Stimulated activated naive CD8-positive, alpha-beta T cell treated with anti-CD3 and anti-CD28 coated beads, Interleukin-15, Interleukin-2, amounts not matched to agents 100 ng/mL and 50 ng/mL, for 24 hours (primary cell): ENCODE results near the gene IL20RB.
A peak's percentile ranks its signal among the peaks of the same experiment; 100 is the strongest.

Experiments
- H3K27ac Mint-ChIP-seq: one replicate; pipeline ENCODE4 v1.8.0; 2021; ENCODE audit warnings: mild to moderate bottlenecking, mixed read lengths
- H3K27me3 Mint-ChIP-seq: one replicate; pipeline ENCODE4 v1.8.0; 2021; ENCODE audit warnings: mixed read lengths
- H3K36me3 Mint-ChIP-seq: one replicate; pipeline ENCODE4 v1.8.0; 2021; ENCODE audit warnings: low read depth, mixed read lengths
- H3K4me1 Mint-ChIP-seq: one replicate; pipeline ENCODE4 v1.8.0; 2021; ENCODE audit warnings: low read depth, mixed read lengths
- H3K4me3 Mint-ChIP-seq: one replicate; pipeline ENCODE4 v1.8.0; 2021; ENCODE audit warnings: mild to moderate bottlenecking, mixed read lengths
- H3K9me3 Mint-ChIP-seq: one replicate; pipeline ENCODE4 v1.8.0; 2021; ENCODE audit warnings: mixed read lengths

Gene IL20RB

DNA sequence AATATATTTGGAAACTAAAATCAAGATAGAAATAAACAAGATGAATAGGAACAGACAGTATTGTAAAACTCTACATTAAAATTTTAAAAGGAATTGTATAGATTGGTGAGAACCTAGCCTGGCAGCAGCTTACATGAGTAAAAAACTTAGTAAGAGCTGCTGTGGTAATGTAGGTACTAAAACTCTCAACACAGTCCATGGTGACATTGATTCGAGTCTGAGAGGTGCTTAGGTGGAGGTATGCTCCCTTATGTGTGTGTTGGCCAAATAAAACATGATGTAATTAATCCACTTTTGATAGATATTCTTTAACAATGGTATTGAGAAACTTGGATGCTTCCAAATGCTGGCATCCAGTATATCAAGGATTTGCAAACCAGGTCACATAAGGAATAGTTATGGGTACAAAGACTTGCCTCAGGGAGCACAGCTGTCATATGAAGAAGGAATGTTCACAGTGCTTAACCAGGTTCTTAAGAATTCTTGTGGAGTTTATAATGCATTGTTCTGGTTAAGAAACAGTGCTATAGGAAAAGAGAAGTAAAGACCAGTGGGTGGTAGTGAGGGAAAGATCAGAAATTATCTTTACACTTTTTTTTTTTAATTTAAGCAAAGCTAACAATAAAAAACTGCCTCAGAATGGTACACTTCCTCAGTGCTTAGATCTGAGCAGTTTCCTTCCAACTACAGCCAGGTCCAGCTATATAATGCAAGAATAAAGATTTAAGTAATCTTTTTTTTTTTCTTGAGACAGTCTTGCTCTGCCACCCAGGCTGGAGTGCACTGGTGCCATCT is 24.6 kb upstream of the IL20RB start:
- Mint-ChIP-seq H3K27me3 (no peaks in the 10 kb centered on the region), H3K9me3 (peaks cover 13% of the 10 kb centered on the region), H3K27ac (peak overlapping the region; percentile 66), H3K36me3 (peaks cover 66% of the 10 kb centered on the region), H3K4me1 (peaks cover 68% of the 10 kb centered on the region), H3K4me3 (no peak overlapping the region)

DNA sequence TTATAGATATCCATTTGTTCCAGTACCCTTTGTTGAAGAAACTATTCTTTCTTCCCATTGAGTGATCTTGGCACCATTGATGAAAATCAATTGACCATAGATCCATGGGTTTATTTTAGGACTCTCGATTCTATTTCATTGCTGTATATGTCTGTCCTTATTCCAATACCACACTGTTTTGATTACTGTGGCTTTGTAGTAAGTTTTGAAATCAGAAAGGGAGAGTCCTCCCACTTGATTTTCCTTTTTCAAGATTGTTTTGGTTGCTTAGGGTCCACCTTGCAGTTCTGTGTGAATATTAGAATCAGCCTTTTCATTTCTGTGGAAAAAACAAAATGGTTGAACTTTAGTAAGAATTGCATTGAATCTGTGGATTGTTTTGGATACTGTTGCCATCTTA is 20.6 kb upstream of the IL20RB start:
- Mint-ChIP-seq H3K4me1 (peaks cover 77% of the 10 kb centered on the region), H3K4me3 (no peak overlapping the region), H3K9me3 (peaks cover 13% of the 10 kb centered on the region), H3K27me3 (no peaks in the 10 kb centered on the region), H3K36me3 (peaks cover 42% of the 10 kb centered on the region), H3K27ac (peak overlapping the region; percentile 38)

DNA sequence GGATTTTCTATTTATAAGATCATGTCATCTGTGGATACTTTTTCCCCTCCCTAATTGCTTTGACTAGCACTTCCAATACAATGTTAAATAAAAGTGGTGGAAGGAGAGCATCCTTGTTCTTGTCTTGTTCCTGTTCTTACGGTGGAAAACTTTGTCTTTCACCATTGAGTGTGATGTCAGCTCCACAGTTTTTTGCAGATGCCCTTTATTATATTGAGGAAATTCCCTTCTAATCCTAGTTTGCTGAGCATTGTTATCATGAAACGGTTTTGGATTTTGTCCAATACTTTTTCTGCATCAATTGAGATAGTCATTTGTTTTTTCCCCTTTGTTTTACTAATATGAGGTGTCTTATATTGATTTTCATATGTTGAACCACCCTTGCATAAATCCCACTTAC is 19.9 kb upstream of the IL20RB start:
- Mint-ChIP-seq H3K4me1 (peaks cover 77% of the 10 kb centered on the region), H3K27ac (peak overlapping the region; percentile 38), H3K27me3 (no peaks in the 10 kb centered on the region), H3K9me3 (peaks cover 13% of the 10 kb centered on the region), H3K4me3 (no peak overlapping the region), H3K36me3 (peaks cover 45% of the 10 kb centered on the region)

DNA sequence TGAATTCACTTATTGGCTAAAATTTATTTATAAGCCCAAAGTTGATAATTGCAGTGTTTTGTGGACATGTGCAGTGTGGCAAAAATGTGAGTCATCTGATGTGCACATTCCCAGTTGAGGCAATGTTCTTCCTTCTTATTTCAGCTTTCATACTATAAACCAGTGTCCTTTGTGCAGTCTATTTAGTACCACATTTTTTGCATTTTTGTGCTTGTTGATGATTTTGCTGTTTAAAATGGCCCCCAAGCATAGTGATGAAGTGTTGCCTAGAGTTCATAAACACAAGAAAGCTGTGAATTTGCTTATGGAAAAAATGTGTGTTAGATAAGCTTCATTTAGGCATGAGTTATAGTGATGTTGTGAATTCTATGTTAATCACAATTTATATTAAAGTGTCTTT is 19.4 kb upstream of the IL20RB start:
- Mint-ChIP-seq H3K36me3 (peaks cover 43% of the 10 kb centered on the region), H3K27me3 (no peaks in the 10 kb centered on the region), H3K4me3 (no peak overlapping the region), H3K27ac (no peak overlapping the region), H3K4me1 (peaks cover 77% of the 10 kb centered on the region), H3K9me3 (peaks cover 13% of the 10 kb centered on the region)

DNA sequence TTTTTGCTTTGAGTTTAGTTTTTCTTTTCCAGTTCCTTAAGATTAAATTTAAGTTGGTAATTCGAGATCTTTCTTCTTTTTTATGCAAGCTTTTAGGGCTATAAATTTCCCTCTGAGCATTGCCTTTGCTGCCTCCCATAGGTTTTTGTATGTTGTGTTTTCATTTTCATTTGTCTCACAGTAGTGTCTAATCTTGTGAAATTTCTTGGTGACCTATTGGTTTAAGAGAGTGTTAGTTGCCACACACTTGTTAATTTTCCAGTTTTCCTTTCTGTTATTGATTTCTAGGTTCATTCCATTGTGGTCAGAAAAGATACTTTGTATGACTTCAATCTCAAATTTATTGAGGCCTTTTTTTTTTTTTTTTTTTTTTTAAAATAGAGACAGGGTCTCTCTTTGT is 18.3 kb upstream of the IL20RB start:
- Mint-ChIP-seq H3K9me3 (peaks cover 13% of the 10 kb centered on the region), H3K4me1 (peaks cover 76% of the 10 kb centered on the region), H3K36me3 (peaks cover 38% of the 10 kb centered on the region), H3K27me3 (no peaks in the 10 kb centered on the region), H3K4me3 (no peak overlapping the region), H3K27ac (peak overlapping the region; percentile 73)

DNA sequence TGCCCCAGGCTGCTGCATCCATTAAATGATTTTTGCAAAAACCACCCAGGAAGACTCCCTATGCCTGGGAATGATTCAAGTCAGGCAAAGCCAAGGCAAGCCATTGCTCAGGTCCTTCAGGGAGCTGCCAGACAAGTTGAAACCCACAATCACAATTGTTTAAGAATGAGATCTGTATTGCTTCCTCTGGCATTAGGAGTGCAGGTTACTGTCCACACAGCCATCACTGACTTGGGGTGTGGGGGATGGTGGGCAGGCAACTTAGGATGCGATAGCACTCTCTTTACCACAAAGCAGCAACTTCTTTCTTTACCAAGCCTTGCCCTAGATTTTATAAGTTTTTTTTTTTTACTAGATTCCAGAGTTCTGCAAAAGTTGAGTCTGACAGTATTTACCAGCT is 15.0 kb upstream of the IL20RB start:
- no peaks in the 10 kb centered on the region for H3K27me3 Mint-ChIP-seq
- H3K36me3 Mint-ChIP-seq = peaks cover 27% of the 10 kb centered on the region
- H3K27ac Mint-ChIP-seq = no peak overlapping the region
- peaks cover under 1% of the 10 kb centered on the region for H3K9me3 Mint-ChIP-seq
- peaks cover 58% of the 10 kb centered on the region for H3K4me1 Mint-ChIP-seq
- no peak overlapping the region for H3K4me3 Mint-ChIP-seq

DNA sequence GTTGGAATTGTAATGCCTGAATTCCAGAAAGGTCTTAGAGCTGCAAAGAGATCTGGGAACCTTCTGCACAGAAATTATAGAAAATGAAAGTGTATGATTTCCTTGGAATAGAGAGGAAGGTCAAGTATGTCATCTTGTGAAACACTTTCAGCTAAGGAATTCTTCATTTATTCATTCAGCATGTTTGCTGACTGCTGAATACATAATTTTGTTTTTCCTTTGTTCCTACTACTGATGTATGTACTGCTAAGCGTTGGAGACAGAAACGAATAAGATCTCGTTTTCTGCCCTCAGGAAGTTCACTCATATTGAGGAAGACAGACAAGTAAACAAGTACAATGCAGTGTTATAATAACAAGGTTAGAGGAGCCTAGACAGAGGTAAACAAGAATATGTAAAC is 14.3 kb upstream of the IL20RB start:
- H3K4me1 Mint-ChIP-seq = peaks cover 54% of the 10 kb centered on the region
- H3K9me3 Mint-ChIP-seq = no peaks in the 10 kb centered on the region
- no peak overlapping the region for H3K4me3 Mint-ChIP-seq
- H3K36me3 Mint-ChIP-seq = peaks cover 31% of the 10 kb centered on the region
- H3K27ac Mint-ChIP-seq = no peak overlapping the region
- H3K27me3 Mint-ChIP-seq = no peaks in the 10 kb centered on the region

DNA sequence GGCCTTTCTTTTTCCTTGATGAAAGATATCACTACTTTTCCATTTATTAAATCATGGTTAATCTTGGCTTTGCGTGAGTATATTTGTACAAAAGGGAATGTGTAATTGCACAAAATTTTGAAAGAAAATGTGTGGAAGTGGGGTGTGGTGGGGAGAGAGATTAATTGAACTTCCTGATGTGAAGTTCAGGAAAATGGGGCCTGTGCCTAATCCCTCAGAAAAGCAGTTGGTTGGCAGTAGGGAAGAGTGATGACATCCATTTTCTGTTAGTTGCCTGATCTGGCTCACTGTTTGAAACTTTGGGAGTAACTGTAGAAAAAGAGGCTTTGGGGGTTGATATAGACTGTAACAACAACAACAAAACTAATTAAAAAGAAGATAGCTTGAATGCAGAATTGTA is 10.8 kb upstream of the IL20RB start:
- Mint-ChIP-seq H3K9me3 (no peaks in the 10 kb centered on the region), H3K27me3 (no peaks in the 10 kb centered on the region), H3K27ac (no peak overlapping the region), H3K36me3 (peaks cover 31% of the 10 kb centered on the region), H3K4me1 (peaks cover 28% of the 10 kb centered on the region), H3K4me3 (no peak overlapping the region)

DNA sequence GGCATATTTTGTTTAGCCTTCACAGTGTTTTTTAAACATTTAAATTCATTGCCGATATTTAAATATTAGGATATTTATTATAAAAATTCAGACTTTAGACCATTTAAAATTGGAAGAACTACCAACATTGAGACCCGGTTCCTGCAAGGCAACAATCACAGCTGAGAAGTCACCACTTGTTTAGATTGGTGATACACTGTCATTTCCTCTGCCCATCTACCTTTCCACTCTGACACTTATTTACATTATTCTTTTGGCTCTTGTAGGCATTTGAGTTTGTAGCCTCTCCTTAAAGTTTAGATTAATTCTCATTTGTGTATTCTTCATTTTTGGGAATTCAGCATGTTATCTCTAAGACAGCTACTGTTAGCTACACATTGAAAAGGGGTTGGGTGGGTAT is 10.3 kb upstream of the IL20RB start:
- H3K9me3 Mint-ChIP-seq = no peaks in the 10 kb centered on the region

DNA sequence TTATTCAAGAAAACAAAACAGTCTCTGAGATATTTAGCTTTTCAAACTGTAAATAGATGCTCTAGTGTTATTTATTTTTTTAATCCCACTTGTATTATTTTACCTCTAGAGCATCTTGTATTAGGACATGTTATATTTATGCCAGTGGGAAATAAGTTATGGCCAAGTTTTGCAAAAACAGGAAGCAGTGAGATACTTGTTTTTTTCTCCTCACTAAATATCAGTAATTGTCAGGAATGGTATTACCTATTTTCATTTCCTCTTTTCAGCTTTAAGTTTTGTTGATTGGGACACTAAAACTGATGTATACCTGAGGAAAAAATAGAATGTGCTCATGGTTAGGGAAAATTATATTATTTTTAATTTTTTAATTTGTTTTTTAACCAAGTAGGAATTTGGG is 8.6 kb upstream of the IL20RB start:
- Mint-ChIP-seq H3K4me1 (peaks cover 9% of the 10 kb centered on the region), H3K9me3 (no peaks in the 10 kb centered on the region), H3K27ac (no peak overlapping the region)

More for the DNA sequence above, 10.3 kb upstream of the IL20RB start:
- H3K4me3 Mint-ChIP-seq = no peak overlapping the region
- H3K36me3 Mint-ChIP-seq = peaks cover 31% of the 10 kb centered on the region
- peaks cover 23% of the 10 kb centered on the region for H3K4me1 Mint-ChIP-seq
- no peaks in the 10 kb centered on the region for H3K27me3 Mint-ChIP-seq
- no peak overlapping the region for H3K27ac Mint-ChIP-seq

DNA sequence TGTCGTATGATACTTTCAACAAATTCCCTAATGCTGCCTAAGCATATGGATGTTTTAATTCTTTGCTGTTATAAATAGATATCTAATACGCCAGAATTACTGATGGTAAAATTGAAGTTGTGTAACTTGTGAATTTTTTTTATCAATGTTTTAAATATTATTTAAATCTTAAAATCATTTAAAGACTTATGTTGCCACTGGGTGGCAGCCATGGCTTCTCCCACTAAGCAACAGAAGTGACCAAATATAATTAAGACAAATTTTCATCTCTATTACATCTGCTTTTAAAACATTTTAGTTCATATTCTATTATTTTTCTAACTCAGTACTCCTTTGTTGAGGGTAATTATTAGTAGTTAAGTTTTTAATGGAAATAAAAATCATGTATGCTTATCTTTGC is 8.1 kb upstream of the IL20RB start:
- Mint-ChIP-seq H3K4me1 (peaks cover 9% of the 10 kb centered on the region), H3K27ac (no peak overlapping the region), H3K4me3 (no peak overlapping the region), H3K27me3 (no peaks in the 10 kb centered on the region), H3K9me3 (no peaks in the 10 kb centered on the region), H3K36me3 (peaks cover 24% of the 10 kb centered on the region)

More for the DNA sequence above, 8.6 kb upstream of the IL20RB start:
- peaks cover 24% of the 10 kb centered on the region for H3K36me3 Mint-ChIP-seq
- no peaks in the 10 kb centered on the region for H3K27me3 Mint-ChIP-seq
- H3K4me3 Mint-ChIP-seq = no peak overlapping the region

DNA sequence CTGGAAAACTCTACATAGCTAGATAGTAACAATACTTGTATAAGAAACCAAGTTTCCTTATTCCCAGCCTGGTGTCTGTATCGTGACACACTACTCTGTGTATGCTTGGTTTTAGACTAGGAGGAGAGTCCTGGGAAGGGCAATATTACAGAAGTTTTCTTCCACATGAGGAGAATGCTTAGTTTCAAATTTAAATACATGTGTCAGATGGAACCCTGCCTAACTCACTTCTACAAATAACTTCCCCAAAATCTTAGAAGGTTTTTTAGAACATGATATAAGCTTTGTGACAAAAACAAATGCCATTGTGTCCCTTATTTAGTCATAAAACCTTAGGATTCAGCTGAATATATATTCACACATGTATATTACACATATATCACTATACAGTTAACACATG is 7.2 kb upstream of the IL20RB start:
- peaks cover 19% of the 10 kb centered on the region for H3K36me3 Mint-ChIP-seq
- H3K4me1 Mint-ChIP-seq = peaks cover 14% of the 10 kb centered on the region
- H3K9me3 Mint-ChIP-seq = no peaks in the 10 kb centered on the region
- no peak overlapping the region for H3K4me3 Mint-ChIP-seq
- no peaks in the 10 kb centered on the region for H3K27me3 Mint-ChIP-seq
- no peak overlapping the region for H3K27ac Mint-ChIP-seq

DNA sequence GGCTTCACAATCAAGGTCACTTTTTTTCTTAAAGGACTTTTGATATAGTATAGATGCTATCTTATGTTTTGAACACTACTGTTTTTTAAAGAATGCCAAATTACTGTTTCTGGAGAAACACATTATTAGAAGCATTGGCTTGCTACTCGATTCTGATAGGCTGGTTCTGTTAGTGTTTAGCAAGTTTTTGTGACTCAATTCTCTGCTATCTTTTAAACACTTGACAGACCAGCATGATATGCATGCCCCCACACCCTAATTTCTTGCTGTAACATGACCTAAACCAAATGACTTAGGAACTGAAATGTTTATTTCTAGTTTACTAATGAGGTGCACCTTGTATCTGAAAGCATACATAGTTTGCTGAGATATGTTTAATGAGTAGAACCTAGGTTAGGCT is 5.5 kb upstream of the IL20RB start:
- Mint-ChIP-seq H3K27ac (no peak overlapping the region), H3K9me3 (no peaks in the 10 kb centered on the region), H3K4me3 (no peak overlapping the region), H3K36me3 (peaks cover 10% of the 10 kb centered on the region), H3K4me1 (peaks cover 15% of the 10 kb centered on the region), H3K27me3 (no peaks in the 10 kb centered on the region)

DNA sequence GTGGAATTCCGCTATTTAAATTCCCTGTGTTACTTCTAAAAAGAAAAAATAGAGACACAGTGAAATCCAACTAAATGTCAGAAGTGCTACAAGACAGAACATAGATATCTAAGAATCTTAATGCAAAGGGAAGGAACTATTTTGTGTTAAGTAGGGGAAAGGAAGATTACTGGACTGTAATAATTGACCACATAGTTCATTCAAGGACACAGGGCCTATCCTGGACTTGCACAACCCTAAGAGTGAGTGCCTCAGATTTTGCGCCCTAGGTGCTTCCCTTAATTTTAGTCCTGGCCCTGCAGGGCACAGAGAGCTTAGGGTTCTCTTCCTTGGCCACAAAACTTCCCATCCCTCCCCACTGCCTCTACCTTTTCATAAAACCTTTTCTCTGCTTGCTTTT is 3.5 kb upstream of the IL20RB start:
- no peak overlapping the region for H3K4me3 Mint-ChIP-seq
- H3K27ac Mint-ChIP-seq = no peak overlapping the region
- no peaks in the 10 kb centered on the region for H3K27me3 Mint-ChIP-seq
- H3K4me1 Mint-ChIP-seq = peaks cover 7% of the 10 kb centered on the region
- H3K9me3 Mint-ChIP-seq = no peaks in the 10 kb centered on the region
- peaks cover 5% of the 10 kb centered on the region for H3K36me3 Mint-ChIP-seq

DNA sequence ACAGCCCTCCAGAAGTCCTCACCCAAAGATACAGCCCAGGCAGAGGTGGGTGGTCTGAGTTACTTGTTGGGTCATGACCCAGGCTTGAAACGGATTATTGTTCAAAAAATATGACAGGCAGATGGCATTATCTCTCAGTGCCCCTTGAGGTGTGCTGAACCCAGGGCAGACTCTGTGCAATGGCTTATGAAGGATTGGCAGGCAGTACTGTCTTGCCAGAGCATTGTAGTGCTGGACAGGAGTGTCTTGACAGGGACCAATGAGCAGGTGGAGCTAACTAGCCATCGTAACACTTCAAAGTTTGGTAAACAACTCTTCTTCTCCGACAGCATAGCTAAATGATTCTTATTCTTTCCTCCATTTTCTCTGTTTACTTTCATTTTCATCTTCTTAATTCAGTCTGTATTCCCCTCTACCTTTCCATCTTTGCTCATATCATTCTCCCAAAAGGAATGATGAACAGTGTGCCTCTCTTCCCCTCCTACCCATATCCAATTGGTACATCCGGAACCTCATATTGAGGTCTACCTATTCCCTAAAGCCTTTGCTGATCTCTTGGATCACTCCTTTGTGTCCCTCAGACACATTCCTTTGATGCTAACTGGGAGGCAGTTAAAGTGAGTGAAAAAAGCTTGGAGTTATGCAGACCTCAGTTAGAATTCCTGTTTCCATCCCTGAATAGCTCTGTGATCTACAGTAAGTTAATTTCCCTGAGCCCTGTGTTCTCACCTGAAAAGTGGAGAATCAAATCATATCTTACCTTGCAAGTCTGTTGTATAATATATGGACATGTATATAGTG is 2.6 kb upstream of the IL20RB start:
- H3K36me3 Mint-ChIP-seq = peaks cover 11% of the 10 kb centered on the region
- no peaks in the 10 kb centered on the region for H3K9me3 Mint-ChIP-seq
- no peaks in the 10 kb centered on the region for H3K27me3 Mint-ChIP-seq
- H3K4me1 Mint-ChIP-seq = peaks cover 7% of the 10 kb centered on the region
- H3K4me3 Mint-ChIP-seq = no peak overlapping the region
- peak overlapping the region; percentile 36 for H3K27ac Mint-ChIP-seq
